Heart right ventricle (tissue), 16 donors: ENCODE measurements around the gene CCDC85A. TPM values are rescaled to one million over a fixed set of nuclear protein-coding genes. Genes with fewer than 3 reads are reported as not detected.

Source experiments
- ATAC-seq, 8 donors: fragments of 200-7000 bp; cut with Tn5 transposase; one replicate each; pipeline ENCODE4 v1.9.1; 2020; ENCODE audit warnings: mild to moderate bottlenecking in 8 of 8, moderate library complexity in 8 of 8, moderate number of reproducible peaks in 1 of 8
- DNase-seq, 2 donors: peaks; one replicate each; pipeline ENCODE4 v3.0.0-alpha.2; 2020
- H3K27ac ChIP-seq, 10 donors: fragments of 200-600 bp; sonication (generic) in 2 of 10; one replicate each; pipeline versions ENCODE4 v1.5.0 to v1.8.0; 2020 to 2022; ENCODE audit warnings: mild to moderate bottlenecking in 3 of 10
- H3K27me3 ChIP-seq, 7 donors: fragments of 200-600 bp; one replicate each; pipeline ENCODE4 v1.8.0; 2021 to 2022; ENCODE audit warnings: mild to moderate bottlenecking in 2 of 7
- H3K36me3 ChIP-seq, 9 donors: fragments of 200-600 bp; sonication (generic) in 1 of 9; one replicate each; pipeline versions ENCODE4 v1.5.0 to v1.8.0; 2020 to 2022; ENCODE audit warnings: mild to moderate bottlenecking in 2 of 9
- H3K4me1 ChIP-seq, 9 donors: fragments of 200-600 bp; sonication (generic) in 1 of 9; one replicate each; pipeline versions ENCODE4 v1.5.0 to v1.8.0; 2020 to 2022; ENCODE audit warnings: mild to moderate bottlenecking in 4 of 9
- H3K4me3 ChIP-seq, 10 donors: fragments of 200-600 bp; sonication (generic) in 2 of 10; one replicate each; pipeline versions ENCODE4 v1.5.0 to v1.8.0; 2020 to 2022; ENCODE audit warnings: mild to moderate bottlenecking in 7 of 10, moderate library complexity in 2 of 10
- H3K9me3 ChIP-seq, 11 donors: fragments of 200-600 bp in 10 of 11; sonication (generic) in 2 of 11; one replicate each; pipeline versions ENCODE4 v1.5.0 to v1.8.0; 2013 to 2022; ENCODE audit warnings: mild to moderate bottlenecking in 2 of 11, control low read depth in 1 of 11, moderate library complexity in 1 of 11
- CTCF ChIP-seq, 9 donors: fragments of 200-600 bp; sonication (generic) in 2 of 9; IDR thresholded peaks; one replicate each; pipeline versions ENCODE4 v1.5.0 to v1.8.0; 2021 to 2022; ENCODE audit warnings: antibody characterized with exemption in 9 of 9, mild to moderate bottlenecking in 5 of 9, moderate library complexity in 1 of 9
- WGBS, 2 donors: extraction: QIAGEN DNeasy Blood & Tissue Kit; methylation state at CpG; one replicate each; pipeline ENCODE4 v1.1.7; 2013; ENCODE audit warnings: inconsistent platforms in 1 of 2; 5-methylcytosine and 5-hydroxymethylcytosine counted together
- intact Hi-C, 10 donors: fragments of 100-400 bp; cut with DNase I; formaldehyde crosslinking; loops; one replicate each; pipeline versions ENCODE4 v1.11.1 to v1.14.2; 2022
- polyA plus RNA-seq, 2 donors: library from polyadenylated mRNA; stranded (reverse); fragments of 200-250 nt; gene quantifications; one replicate each; pipeline ENCODE4 v1.2.3, GENCODE V29; 2013
- total RNA-seq, 10 donors: library from RNA; stranded (reverse); fragmentation: NEBNext Ultra II Directional in 3 of 10; extraction: Animal tissue kit (Norgen Biotek cat#: 25700) in 3 of 10; gene quantifications; one replicate each; pipeline versions ENCODE4 v1.2.1 to v1.2.4, GENCODE V29; 2021 to 2023
- donor health status: Arrhythmogenic right ventricular cardiomyopathy.
- donor health status: ischemic (EF 13 %, LVEDD 7.1; RV severe dilation, severe dysfunction).
- donor health status: healthy with polysubstance abuse.
- donor health status: DM: no; HTN: yes; CAD: no.
- donor health status: DM: no; HTN: no; CAD: no.
- donor health status: ischemic (EF 25% LVEDD 6.9; RV normal size, moderate dysfunction).
- donor health status: ischemic (EF 25% LVEDD 5.7; RV mildly dilated, moderate dysfunction).
- donor health status: healthy.
- donor health status: DM: yes; HTN: yes; CAD: no.
- donor health status: Ischemic cardiomyopathy.
- donor health status: ischemic (EF 35%, LVEDD 5.7; RV mildly dilated, moderate dysfunction).
- donor health status: nonischemic (EF 11% LVEDD 7.7; RV severe dilation, severe dysfunction).
- donor health status: DM: yes; HTN: yes; CAD: no.
- donor health status: PGD.
- donor health status: ischemic (EF 29% LVEDD 5.4; RV normal size, mild dysfunction).
- donor health status: nonischemic (EF 23%, LVEDD 6.1; RV moderate dilation, normal function).

CCDC85A gene
- total and polyA plus RNA-seq, 12 donors = 1.5 to 8.5 (median 3.5) TPM

DNA sequence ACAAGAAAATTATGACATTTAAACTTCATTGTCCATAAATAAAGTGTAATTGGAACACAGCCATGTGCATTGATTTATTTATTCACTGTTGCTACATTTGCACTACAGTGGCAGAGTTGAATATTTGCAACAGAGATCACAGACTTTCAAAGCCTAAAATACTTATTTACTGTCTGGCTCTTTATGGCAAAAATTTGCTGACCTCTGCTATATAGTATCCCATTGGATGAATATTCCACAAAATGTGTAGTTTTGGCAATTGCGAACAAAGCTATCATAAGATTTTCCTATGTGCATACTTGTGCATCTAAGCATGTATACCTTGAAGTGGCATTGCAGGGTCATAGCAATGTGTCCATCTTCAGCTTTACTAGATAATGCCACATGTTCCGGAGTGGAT lies 32.1 kb downstream of the CCDC85A start:
- no peaks in the 10 kb centered on the region for H3K36me3 ChIP-seq
- H3K9me3 ChIP-seq = peaks cover 0 to 9% (median 0%) of the 10 kb centered on the region in 11 donors
- no peak overlapping the region for H3K27ac ChIP-seq
- intact Hi-C loops = no loop called here
- ATAC-seq (no peak), DNase-seq (no peak)
- H3K4me3 ChIP-seq = no peak overlapping the region
- peaks cover 0 to 11% (median 0%) of the 10 kb centered on the region in 9 donors for H3K4me1 ChIP-seq
- no peak for TF ChIP-seq CTCF (IDR thresholded peaks at IDR 0.05)
- 96 to 99% methylated on average over 2 of the region's 2 CpGs for WGBS, 2 donors
- no peaks in the 10 kb centered on the region for H3K27me3 ChIP-seq

DNA sequence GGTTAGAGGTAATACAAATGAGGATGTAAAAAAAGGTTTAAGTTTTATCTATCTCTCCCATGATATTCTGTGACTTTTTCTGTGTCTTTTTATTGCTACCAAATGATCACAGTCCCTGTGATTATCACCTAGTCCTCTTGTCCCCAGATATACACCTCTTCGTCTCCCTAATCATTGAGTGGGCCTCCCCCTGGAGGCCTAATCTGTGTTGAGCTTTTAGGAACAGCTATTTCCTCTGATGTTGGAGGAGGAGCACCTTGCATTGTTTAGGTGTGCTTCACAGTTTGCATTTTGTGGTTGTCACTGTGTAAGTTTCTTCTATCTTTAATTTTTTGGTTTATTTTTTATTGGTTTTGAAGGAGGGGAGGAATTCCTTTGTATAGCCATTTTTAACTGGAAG lies 33.3 kb downstream of the CCDC85A start:
- WGBS, 2 donors = 65 to 87% methylated on average over 1 of the region's 1 CpG

GRCh38 chr2:56222481-56222880 lies 38.7 kb downstream of the CCDC85A start:
- WGBS, 2 donors = 68 to 71% methylated on average over 3 of the region's 3 CpGs
- Histone ChIP-seq H3K4me3 (no peak overlapping the region), H3K36me3 (no peaks in the 10 kb centered on the region), H3K4me1 (no peaks in the 10 kb centered on the region), H3K27ac (no peak overlapping the region), H3K9me3 (peaks cover 0 to 8% (median 0%) of the 10 kb centered on the region in 11 donors), H3K27me3 (no peaks in the 10 kb centered on the region)
- no peak for TF ChIP-seq CTCF (IDR thresholded peaks at IDR 0.05)
- ATAC-seq (no peak), DNase-seq (no peak)
- intact Hi-C loops = no loop called here

More for the DNA sequence above, 33.3 kb downstream of the CCDC85A start:
- Histone ChIP-seq H3K4me3 (no peak overlapping the region), H3K4me1 (no peaks in the 10 kb centered on the region), H3K27me3 (no peaks in the 10 kb centered on the region), H3K9me3 (peaks cover 0 to 9% (median 0%) of the 10 kb centered on the region in 11 donors), H3K36me3 (no peaks in the 10 kb centered on the region), H3K27ac (no peak overlapping the region)
- peak in 1 of 9 donors; percentile 20 for TF ChIP-seq CTCF (IDR thresholded peaks at IDR 0.05)
- ATAC-seq (no peak), DNase-seq (no peak)
- intact Hi-C loops = no loop called here

DNA sequence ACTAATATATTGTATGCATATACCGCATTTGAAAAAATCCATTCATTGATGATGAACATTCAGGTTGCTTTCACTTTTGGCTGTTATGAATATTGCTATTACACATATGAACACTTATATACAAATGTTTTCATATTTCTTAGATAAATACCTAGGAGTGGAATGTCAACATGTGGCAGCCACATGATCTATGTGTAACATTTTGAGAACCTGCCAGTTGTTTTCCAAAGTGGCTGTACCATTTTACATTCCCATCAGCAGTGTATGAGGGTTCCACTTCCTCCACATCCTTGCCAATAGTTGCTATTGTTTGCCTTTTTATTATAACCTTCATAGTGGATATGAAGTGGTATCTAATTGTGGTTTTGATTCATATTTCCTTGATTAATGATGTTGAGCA lies 40.5 kb downstream of the CCDC85A start:
- 81 to 86% methylated on average over 1 of the region's 1 CpG for WGBS, 2 donors

More for the DNA sequence above, 40.5 kb downstream of the CCDC85A start:
- H3K4me3 ChIP-seq = no peak overlapping the region
- ATAC-seq (no peak), DNase-seq (no peak)
- no peak for TF ChIP-seq CTCF (IDR thresholded peaks at IDR 0.05)
- H3K36me3 ChIP-seq = no peaks in the 10 kb centered on the region
- intact Hi-C loops = no loop called here
- peaks cover 0 to 8% (median 0%) of the 10 kb centered on the region in 11 donors for H3K9me3 ChIP-seq
- H3K27ac ChIP-seq = no peak overlapping the region
- H3K27me3 ChIP-seq = no peaks in the 10 kb centered on the region
- no peaks in the 10 kb centered on the region for H3K4me1 ChIP-seq
